Measurements from ENCODE around the gene HIRIP3. TPM values are rescaled to one million over a fixed set of nuclear protein-coding genes. Genes with fewer than 3 reads are reported as not detected.
A peak's percentile ranks its signal among the peaks of the same experiment; 100 is the strongest.

HIRIP3 gene
- total and polyA plus RNA-seq, 2 of the 13 experiments (the other 11 are each of a cell fraction or from before 2014, with no cell fraction given) = 12.6 to 17.2 TPM

DNA sequence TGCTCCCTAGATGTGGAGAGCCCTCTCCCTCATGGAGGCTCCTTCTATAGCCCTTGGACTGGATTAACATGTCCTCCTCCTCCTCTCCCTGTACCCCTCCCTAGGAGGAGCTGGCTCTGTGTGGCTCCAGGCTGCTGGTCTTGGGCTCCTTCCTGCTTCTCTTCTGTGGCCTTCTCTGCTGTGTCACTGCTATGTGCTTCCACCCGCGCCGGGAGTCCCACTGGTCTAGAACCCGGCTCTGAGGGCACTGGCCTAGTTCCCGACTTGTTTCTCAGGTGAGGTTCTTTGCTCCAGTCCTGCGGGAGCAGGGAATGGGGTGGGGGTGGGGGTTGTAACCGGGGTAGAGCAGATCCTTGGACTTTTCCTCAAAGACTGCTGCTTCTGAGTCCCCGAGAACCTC is 24.1 kb downstream of the HIRIP3 start (continued):
- TF ChIP-seq PRDM10 (CRISPR knock-in tag; IDR thresholded peaks at IDR 0.05; ENCODE audit: low read depth) (no peak), FOXO4 (CRISPR knock-in tag; conservative IDR thresholded peaks at IDR 0.05) (no peak), TSC22D2 (CRISPR knock-in tag; IDR thresholded peaks at IDR 0.05; ENCODE audit: borderline replicate concordance) (no peak), HES4 (CRISPR knock-in tag; IDR thresholded peaks at IDR 0.05; ENCODE audit: borderline replicate concordance) (no peak), CAMTA2 (CRISPR knock-in tag; IDR thresholded peaks at IDR 0.05; ENCODE audit: borderline replicate concordance) (no peak), ZZZ3 (CRISPR knock-in tag; IDR thresholded peaks at IDR 0.05; ENCODE audit: borderline replicate concordance) (no peak)

DNA sequence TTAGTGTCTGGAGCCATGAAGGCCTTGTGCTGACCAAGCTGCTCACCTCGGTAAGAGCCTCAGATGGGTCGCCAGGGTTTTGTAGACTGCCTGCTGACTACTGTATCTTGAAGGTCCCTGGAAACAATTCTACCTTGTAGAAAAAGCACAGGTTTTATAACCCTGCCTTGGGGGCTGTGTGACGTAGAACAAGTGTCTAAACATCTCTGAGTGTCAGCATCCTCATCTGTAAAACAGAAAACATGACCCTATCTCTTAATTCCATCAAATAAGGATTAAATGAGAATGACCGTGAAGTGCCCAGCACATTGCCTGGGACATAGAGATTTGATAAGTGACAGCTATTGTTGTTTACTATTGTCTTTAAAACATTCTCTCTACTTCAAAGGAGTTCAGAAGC is 27.2 kb downstream of the HIRIP3 start:
- no TSS peak for BruUV-seq (replicated peaks)
- ChIA-PET POLR2A (no interaction called here), CTCF (ENCODE audit: low intra/inter-chr PET ratio, low total read pairs) (no interaction called here)
- no peak for ATAC-seq
- FAIRE-seq = no peak
- no peak overlapping the region for H3K27ac ChIP-seq (ENCODE audit: extremely low read length, insufficient read depth, low read length)
- intact Hi-C loops (cut with micrococcal nuclease; ENCODE audit: unreplicated experiment) = no loop called here
- H3K9me3 ChIP-seq (ENCODE audit: low read length) = no peaks in the 10 kb centered on the region
- H3K27me3 ChIP-seq (ENCODE audit: control insufficient read depth in 1 of 2, insufficient read depth in 2 of 2, low read length in 2 of 2) = no peaks in the 10 kb centered on the region
- no peak overlapping the region for H3K4me2 ChIP-seq (ENCODE audit: low read depth, low read length)
- H3K79me2 ChIP-seq (ENCODE audit: insufficient read depth, low read length) = no peaks in the 10 kb centered on the region
- DNase-seq (ENCODE audit: low spot score) = no peak
- no peak overlapping the region for H3K9ac ChIP-seq (ENCODE audit: insufficient read depth, low read depth, low read length)
- over 99% methylated on average over 4 of the region's 4 CpGs for WGBS (ENCODE audit: low lambda C conversion rate)
- no peaks in the 10 kb centered on the region for H4K20me1 ChIP-seq (ENCODE audit: insufficient read depth, low read length)
- no peak overlapping the region for H2AFZ ChIP-seq (ENCODE audit: low read length)
- H3K4me1 ChIP-seq (ENCODE audit: insufficient read depth, low read length) = peaks cover 34% of the 10 kb centered on the region
- H3K4me3 ChIP-seq (replicated peaks in 1 of 3; ENCODE audit: insufficient read depth in 1 of 3, low read depth in 2 of 3, low read length in 3 of 3) = no peak overlapping the region
- TF ChIP-seq RBM22 (optimal IDR thresholded peaks at IDR 0.05; ENCODE audit: low read length) = no peak
- 0 out of 2 replicates have a peak, but pooled peaks have one; percentile 31 for TF ChIP-seq ZBTB2 (CRISPR knock-in tag; IDR thresholded peaks at IDR 0.05; ENCODE audit: low read depth)
- TF ChIP-seq ZNF768 (CRISPR knock-in tag; IDR thresholded peaks at IDR 0.05) = peak; percentile 59; the same call in 1 of the 2 replicates
- no peak for TF ChIP-seq CCDC6 (CRISPR knock-in tag; IDR thresholded peaks at IDR 0.05)
- in situ Hi-C loops (cut with HindIII; ENCODE audit: extremely low pct_ligation_motif_present, low pct_unique_long_range_greater_than_20kb) = no loop called here
- H3K36me3 ChIP-seq (replicated peaks in 1 of 2; ENCODE audit: control insufficient read depth in 1 of 2, insufficient read depth in 2 of 2, low read length in 2 of 2) = peaks cover 13 to 15% of the 10 kb centered on the region in 2 experiments

Measured in HepG2 (cell line).